K562 (cell line): ENCODE measurements around the gene NMRAL1. TPM values are rescaled to one million over a fixed set of nuclear protein-coding genes. Genes with fewer than 3 reads are reported as not detected.

Experiments
- ATAC-seq: fragments of 200-7000 bp; cut with Tn5 transposase; 3 replicates; pipeline ENCODE4 v1.9.1; 2020; ENCODE audit warnings: moderate library complexity
- BruUV-seq: library from RNA; stranded (reverse); fragments of 400-500 nt; replicated peaks from 2 replicates; lab custom pipeline; 2021; lab: Mats Ljungman, UMichigan
- CTCF ChIA-PET: fragments of 300-600 bp; formaldehyde crosslinking; extraction: SDS; loops from one replicate; lab custom pipeline; 2021; ENCODE audit warnings: low intra/inter-chr PET ratio; lab: Yijun Ruan, JAX
- POLR2A ChIA-PET: fragments of 300-600, 350-650 bp; sonication (Branson Sonifier 250); formaldehyde crosslinking; extraction: SDS; loops from one replicate; lab custom pipeline; 2021; ENCODE audit warnings: antibody characterized with exemption, inconsistent platforms; lab: Yijun Ruan, JAX
- DNase-seq, 4 experiments: peaks; one replicate each; pipeline versions ENCODE4 v3.0.0 to v3.0.0-alpha.2; 2011 to 2018; ENCODE audit warnings: low spot score in 3 of 4, mixed read lengths in 3 of 4; ENCODE audit errors: extremely low read depth in 1 of 4
- FAIRE-seq: peaks from 2 replicates; lab custom pipeline; 2011; peaks lifted over from hg19 to GRCh38; lab: Jason Lieb, UNC
- H2AFZ ChIP-seq: 2 replicates; pipeline ENCODE4 v1.6.0; 2011; ENCODE audit warnings: low read depth, low read length, control low read depth, inconsistent platforms
- H3K27ac ChIP-seq: fragments of 200-600 bp; 3 replicates; pipeline ENCODE4 v1.8.0; 2011; ENCODE audit warnings: low read depth, mild to moderate bottlenecking, control low read depth, inconsistent platforms, low read length, moderate library complexity, mixed read lengths; ENCODE audit errors: extremely low read depth
- H3K27me3 ChIP-seq, 2 experiments: fragments of 300-600 bp in 1 of 2; 2 replicates in 1 of 2; 3 replicates in 1 of 2; pipeline versions ENCODE4 v1.6.0 to v1.8.0; 2011; ENCODE audit warnings: inconsistent platforms in 2 of 2, low read length in 2 of 2, mild to moderate bottlenecking in 1 of 2, mixed read lengths in 1 of 2, moderate library complexity in 1 of 2; ENCODE audit not compliant: control insufficient read depth in 2 of 2, insufficient read depth in 2 of 2
- H3K36me3 ChIP-seq: fragments of 300-600 bp; 3 replicates; pipeline ENCODE4 v1.8.0; 2011; ENCODE audit warnings: mild to moderate bottlenecking, low read length, inconsistent platforms; ENCODE audit not compliant: control insufficient read depth, insufficient read depth
- H3K4me1 ChIP-seq, 2 experiments: fragments of 200-600 bp in 1 of 2; replicated peaks in 1 of 2; 2 replicates in 1 of 2; 3 replicates in 1 of 2; pipeline versions ENCODE4 v1.5.1 to v1.8.0; 2011; ENCODE audit warnings: inconsistent platforms in 2 of 2, low read length in 2 of 2, mild to moderate bottlenecking in 1 of 2, mixed read lengths in 1 of 2, moderate library complexity in 1 of 2; ENCODE audit not compliant: control insufficient read depth in 2 of 2, insufficient read depth in 2 of 2
- H3K4me2 ChIP-seq: 2 replicates; pipeline ENCODE4 v1.6.1; 2011; ENCODE audit warnings: low read length, control low read depth, inconsistent platforms, mixed read lengths; ENCODE audit not compliant: insufficient read depth
- H3K4me3 ChIP-seq: fragments of 200-600 bp; sonication (generic), shearing (Covaris generic); 2 replicates; pipeline ENCODE4 v1.5.1; 2016; ENCODE audit warnings: control low read depth, inconsistent platforms
- H3K79me2 ChIP-seq: fragments of 200-600 bp; 3 replicates; pipeline ENCODE4 v1.8.0; 2011; ENCODE audit warnings: low read length, inconsistent platforms; ENCODE audit not compliant: control insufficient read depth, insufficient read depth
- H3K9ac ChIP-seq, 2 experiments: 2 replicates each; pipeline versions ENCODE4 v1.6.0 to v1.6.1; 2011; ENCODE audit warnings: low read depth in 2 of 2, low read length in 2 of 2, control low read depth in 1 of 2, inconsistent platforms in 1 of 2, mild to moderate bottlenecking in 1 of 2, mixed read lengths in 1 of 2; ENCODE audit not compliant: insufficient read depth in 1 of 2
- H3K9me1 ChIP-seq: one replicate; pipeline ENCODE4 v1.6.0; 2011; ENCODE audit warnings: inconsistent platforms, mild to moderate bottlenecking, low read length, moderate library complexity; ENCODE audit not compliant: control insufficient read depth, insufficient read depth
- H3K9me3 ChIP-seq: replicated peaks from 2 replicates; pipeline ENCODE4 v1.5.1; 2011; ENCODE audit warnings: low read depth, low read length, inconsistent platforms; ENCODE audit not compliant: control insufficient read depth, insufficient read depth
- H4K20me1 ChIP-seq: replicated peaks from 2 replicates; pipeline ENCODE4 v1.6.1; 2011; ENCODE audit warnings: low read length, inconsistent platforms, mixed read lengths; ENCODE audit not compliant: control insufficient read depth, insufficient read depth
- BDP1 ChIP-seq: IDR thresholded peaks from 3 replicates; pipeline ENCODE4 v1.6.1; 2011; ENCODE audit not compliant: insufficient read length, insufficient read depth
- CBFB ChIP-seq: sonication (generic); formaldehyde crosslinking; IDR thresholded peaks from 2 replicates; pipeline ENCODE4 v1.4.0; 2020; ENCODE audit warnings: mild to moderate bottlenecking, missing genetic modification reagents
- NR4A1 ChIP-seq, 2 experiments: fragments of 250-450 bp in 1 of 2; fragments of 450-650 bp in 1 of 2; sonication (Bioruptor Pico) in 1 of 2; IDR thresholded peaks; 2 replicates each; pipeline versions ENCODE4 v1.4.0 to v1.6.1; 2016 to 2020; ENCODE audit warnings: mild to moderate bottlenecking in 2 of 2, missing compliant biosample characterization in 1 of 2, missing genetic modification characterization in 1 of 2, moderate library complexity in 1 of 2
- XRCC4 ChIP-seq: IDR thresholded peaks from one replicate; pipeline ENCODE4 v1.6.1; 2011; ENCODE audit not compliant: insufficient read depth, insufficient read length; ENCODE audit errors: extremely low read depth
- ZNF24 ChIP-seq: fragments of 450-650 bp; IDR thresholded peaks from 2 replicates; pipeline ENCODE4 v1.6.1; 2016
- WGBS: fragments of 100-300 bp; shearing (Covaris generic); methylation state at CpG from one replicate; pipeline ENCODE4 v1.1.6; 2016; ENCODE audit warnings: low coverage, mixed read lengths; ENCODE audit not compliant: insufficient coverage; ENCODE audit errors: missing lambda C conversion rate; 5-methylcytosine and 5-hydroxymethylcytosine counted together
- in situ Hi-C: fragments of 300-500 bp; cut with MboI; formaldehyde crosslinking; loops from 4 replicates; pipeline ENCODE4 v1.15.0; 2018; ENCODE audit warnings: inconsistent platforms, mixed read lengths
- intact Hi-C: fragments of 100-400 bp; cut with micrococcal nuclease; formaldehyde crosslinking; loops from 2 replicates; pipeline ENCODE4 v1.14.2; 2022
- polyA plus RNA-seq, 8 experiments: library from polyadenylated mRNA; depleted of rRNA in 4 of 8; stranded (reverse) in 5 of 8; unstranded in 3 of 8; fragments of >200 nt; fragmentation: Nextera tagmentation in 2 of 8; fragmentation: Illumina TruSeq in 1 of 8; extraction: Ambion mirVana in 2 of 8; extraction: Trizol in 1 of 8; gene quantifications; 2 replicates each; pipeline versions ENCODE4 v1.2.1 to v1.2.3, GENCODE V29; 2011 to 2014; ENCODE audit warnings: inconsistent platforms in 1 of 8, missing spikeins in 1 of 8
- total RNA-seq, 7 experiments: library from RNA; depleted of rRNA in 6 of 7; stranded (reverse); fragments of >200 nt in 6 of 7; fragmentation: Illumina TruSeq in 2 of 7; extraction: Trizol in 2 of 7; gene quantifications; 2 replicates each; pipeline versions ENCODE4 v1.2.1 to v1.2.3, GENCODE V29; 2011 to 2021; ENCODE audit warnings: low replicate concordance in 1 of 7
- TF ChIP-seq, protein P1 (sequence below), 2 experiments: fragments of 250-450 bp in 1 of 2; fragments of 450-650 bp in 1 of 2; sonication (Bioruptor Pico) in 1 of 2; IDR thresholded peaks; 2 replicates each; pipeline versions ENCODE4 v1.6.1 to v1.8.0; 2016 to 2021; ENCODE audit warnings: mild to moderate bottlenecking in 2 of 2, moderate library complexity in 2 of 2, missing compliant biosample characterization in 1 of 2, missing genetic modification characterization in 1 of 2

NMRAL1 gene
- total and polyA plus RNA-seq, 9 of the 15 experiments (the other 6 are each of a cell fraction or from before 2014, with no cell fraction given) = 6.3 to 116 (median 63.2) TPM

DNA sequence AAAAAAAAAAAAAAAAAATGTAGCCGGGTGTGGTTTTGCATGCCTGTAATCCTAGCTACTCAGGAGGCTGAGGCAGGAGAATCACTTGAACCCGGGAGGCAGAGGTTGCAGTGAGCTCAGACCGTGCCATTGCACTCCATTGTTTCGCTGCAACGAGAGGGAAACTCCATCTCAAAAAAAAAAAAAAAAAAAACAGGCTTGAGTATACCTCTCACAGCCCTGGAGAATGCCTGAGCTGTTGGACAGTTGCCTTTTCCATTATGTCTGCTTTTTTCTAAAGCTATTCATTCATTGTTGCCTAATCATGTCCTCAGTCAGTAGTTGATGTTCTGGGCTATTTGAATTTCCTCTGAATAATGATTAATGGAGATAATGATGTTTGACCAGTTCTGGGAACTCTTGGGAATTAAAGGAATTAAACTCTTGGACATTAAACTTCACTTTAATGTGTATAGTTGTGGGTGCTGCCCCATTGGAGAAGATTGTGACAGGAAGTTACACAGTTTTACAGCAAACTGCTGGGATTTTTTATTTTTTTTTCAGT is 13.6 kb upstream of the NMRAL1 start:
- Histone ChIP-seq H2AFZ (no peak overlapping the region), H3K4me2 (no peak overlapping the region), H4K20me1 (0 out of 2 replicates have a peak, but pooled peaks cover 5% of the 10 kb centered on the region), H3K27me3 (no peaks in the 10 kb centered on the region), H3K4me3 (no peak overlapping the region), H3K36me3 (peaks cover 68% of the 10 kb centered on the region; the same call in 1 of the 3 replicates), H3K79me2 (peaks cover 16% of the 10 kb centered on the region), H3K4me1 (peaks cover 0 to 5% of the 10 kb centered on the region in 2 experiments; a peak in 2 of 5 replicates), H3K27ac (no peak overlapping the region), H3K9me3 (no peaks in the 10 kb centered on the region), H3K9me1 (no peaks in the 10 kb centered on the region), H3K9ac (no peak overlapping the region)
- ChIA-PET CTCF (interaction anchor here (0.6 kb wide), 1 partner anchor 29 kb away, joined by 3 read pairs; no protein-coding TSS in a partner anchor), POLR2A (interaction anchor here (0.7 to 3.1 kb wide), 3 partner anchors 9 to 92 kb away, joined by 3 to 18 read pairs (median 3); partner anchors contain the start of gene HMOX2)
- WGBS = 82% methylated on average over 3 of the region's 5 CpGs
- DNase-seq (no peak), ATAC-seq (no peak), FAIRE-seq (no peak)
- no peak for TF ChIP-seq CBFB (CRISPR knock-in tag)
- no peak for TF ChIP-seq ZNF24
- TF ChIP-seq NR4A1 (CRISPR knock-in tag; IDR thresholded peaks at IDR 0.05) = no peak
- no peak for TF ChIP-seq NR4A1 (tag; IDR thresholded peaks at IDR 0.05)
- no peak for TF ChIP-seq BDP1
- TF ChIP-seq XRCC4 = no peak
- TF ChIP-seq, protein P1, sequence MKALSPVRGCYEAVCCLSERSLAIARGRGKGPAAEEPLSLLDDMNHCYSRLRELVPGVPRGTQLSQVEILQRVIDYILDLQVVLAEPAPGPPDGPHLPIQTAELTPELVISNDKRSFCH (CRISPR knock-in tag; IDR thresholded peaks at IDR 0.05) = no peak
- TF ChIP-seq, protein P1 (tag; IDR thresholded peaks at IDR 0.05) = no peak
- in situ Hi-C loops (no loop called here), intact Hi-C loops (no loop called here)
- BruUV-seq = no TSS peak
